ENCODE data around the gene VSIG10.

The VSIG10 gene

DNA sequence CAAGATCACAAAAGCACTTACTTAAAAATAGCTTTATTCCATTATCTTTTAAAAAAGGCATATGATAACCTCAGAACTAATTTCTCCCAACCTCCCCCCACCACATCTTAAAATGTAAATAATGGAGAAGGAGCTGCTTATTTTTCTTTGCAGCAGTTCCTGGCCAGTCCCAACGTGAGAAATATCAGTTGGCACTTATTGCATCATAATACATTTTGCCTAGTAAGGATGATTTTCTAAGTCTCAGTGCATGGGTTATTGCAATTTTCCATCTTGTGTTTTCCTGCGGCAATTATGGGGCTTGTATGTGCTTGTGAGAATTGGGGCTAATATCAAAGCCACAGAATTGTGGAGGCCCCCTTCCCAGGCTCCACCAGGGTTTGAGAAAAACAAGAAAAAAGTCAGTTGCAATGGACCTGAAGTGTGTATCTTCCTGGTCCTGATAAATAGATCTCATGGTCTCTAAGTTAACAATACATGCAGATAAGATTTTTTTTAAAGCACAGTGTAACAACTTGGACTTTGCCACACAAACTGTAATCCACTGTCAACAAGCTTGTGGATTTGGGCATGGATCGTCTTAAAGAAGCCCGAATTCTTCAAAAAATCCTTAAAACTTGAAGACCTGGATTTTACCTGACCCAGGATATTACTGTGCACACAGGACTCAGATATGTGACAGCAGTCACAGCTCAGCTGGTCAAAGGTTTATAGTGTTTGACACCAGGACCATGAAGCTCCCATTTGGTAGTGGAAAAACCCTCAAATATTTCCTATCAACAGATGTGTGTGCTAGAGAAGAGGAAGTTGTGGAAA lies 40.0 kb downstream of the VSIG10 start:
- no peak for DNase-seq
- intact Hi-C loops (cut with DNase I) = loop anchor here (5.0 kb wide), 1 partner anchor 314 kb away; the partner anchor contains the start of gene SUDS3

DNA sequence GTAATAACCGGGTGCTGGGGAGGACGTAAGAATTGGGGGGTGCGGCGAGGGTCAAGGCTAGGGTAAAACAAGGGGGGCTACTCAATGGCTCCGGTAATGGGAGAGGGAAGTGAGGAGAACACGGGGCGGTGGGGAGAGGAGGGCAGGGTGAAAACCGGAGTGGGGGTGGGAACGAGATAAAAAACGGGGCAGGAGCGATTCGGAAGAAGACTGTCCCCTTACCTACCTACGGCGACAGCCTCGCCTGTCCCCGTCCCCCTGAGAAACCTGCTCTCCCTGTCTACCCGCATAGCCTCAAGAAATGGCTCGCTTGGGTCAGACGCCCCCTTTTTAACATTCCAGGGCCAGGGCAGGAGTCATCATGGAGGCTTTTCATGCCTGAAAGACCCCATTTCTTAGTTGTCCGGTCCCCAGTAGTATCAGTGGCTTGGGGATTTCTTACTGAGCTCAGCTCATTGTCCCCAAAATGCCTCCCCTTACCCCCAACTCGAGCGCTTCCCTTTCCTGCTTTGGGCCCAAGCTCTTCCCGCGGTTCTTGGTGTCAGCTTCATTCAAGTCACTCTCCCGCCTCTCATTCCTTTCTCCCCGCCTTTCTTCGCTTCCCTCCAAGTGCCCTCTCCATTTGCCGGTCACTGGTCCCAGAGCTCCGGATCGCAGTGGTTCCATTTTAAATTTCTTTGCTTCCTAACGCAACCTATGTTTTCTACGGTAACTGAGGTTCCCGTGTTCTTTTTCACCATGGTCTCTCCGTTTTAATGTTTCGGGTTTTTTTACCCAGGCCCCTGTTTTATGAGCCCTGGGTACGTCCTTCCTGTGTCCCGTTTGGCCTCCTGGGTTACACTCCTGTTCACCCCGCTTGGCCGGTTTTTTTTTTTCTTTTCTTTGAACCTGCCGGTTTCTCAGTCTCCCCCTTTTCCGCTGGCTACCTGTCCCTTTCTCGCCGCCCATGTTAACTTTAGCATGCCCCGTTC lies 41.7 kb downstream of the VSIG10 start:
- peak in 37 of 42 donors; percentile 7 to 66 (median 35) for DNase-seq
- intact Hi-C loops (cut with DNase I) = loop anchor here (5.0 kb wide), 1 partner anchor 315 kb away; the partner anchor contains the start of gene SUDS3

DNA sequence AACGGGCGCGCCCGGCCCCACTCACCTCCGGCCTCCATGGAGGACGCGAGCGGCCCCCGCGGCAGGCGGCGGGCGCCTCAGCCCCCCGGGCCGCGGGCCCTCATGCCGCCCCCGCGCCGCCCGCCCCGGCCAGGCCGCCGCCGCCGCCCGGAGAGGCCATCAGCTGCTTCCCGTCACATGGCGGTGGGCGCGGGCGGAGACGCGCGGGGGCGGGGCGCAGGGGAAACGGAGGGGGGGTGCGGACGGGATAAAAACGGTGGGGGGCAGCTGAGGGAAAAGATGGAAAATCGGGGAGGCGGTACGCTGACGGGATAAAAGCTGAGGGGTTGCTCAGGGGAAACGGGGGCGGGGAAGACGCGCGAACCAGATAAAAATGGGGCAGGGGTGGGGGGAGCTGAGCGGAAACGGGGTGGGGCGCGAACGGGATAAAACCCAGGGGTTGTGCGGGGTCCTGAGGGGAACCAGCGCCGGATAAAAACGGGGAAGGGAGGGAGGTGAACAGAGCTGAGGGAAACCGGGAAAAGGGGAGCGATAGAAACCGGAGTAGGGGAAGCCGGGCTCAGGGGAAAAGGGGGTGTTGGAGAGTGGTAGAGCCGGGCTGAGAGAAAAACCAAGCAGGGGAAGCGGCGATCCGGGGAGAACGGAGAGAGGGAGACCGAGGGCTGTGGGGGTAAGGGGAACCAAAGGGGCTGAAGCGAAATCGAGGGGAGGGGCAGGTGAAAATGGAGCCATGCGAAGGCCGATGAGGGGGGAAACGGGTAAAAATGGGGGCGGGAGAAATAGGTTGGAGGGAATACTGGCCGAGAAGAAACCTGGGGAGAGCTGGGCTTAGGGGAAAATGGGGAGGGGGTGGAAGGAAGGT lies 42.6 kb downstream of the VSIG10 start, which contains the start of gene WSB2:
Gene WSB2, minus strand, starts transcription at position 169 of the 862 bp plus-strand sequence. Its CDS starts 131 bp downstream, at position 38.
- intact Hi-C loops (cut with DNase I) = loop anchor here (5.0 kb wide), 1 partner anchor 316 kb away; the partner anchor contains the start of gene SUDS3
- DNase-seq = peak; percentile 53 to 94 (median 87)

DNA sequence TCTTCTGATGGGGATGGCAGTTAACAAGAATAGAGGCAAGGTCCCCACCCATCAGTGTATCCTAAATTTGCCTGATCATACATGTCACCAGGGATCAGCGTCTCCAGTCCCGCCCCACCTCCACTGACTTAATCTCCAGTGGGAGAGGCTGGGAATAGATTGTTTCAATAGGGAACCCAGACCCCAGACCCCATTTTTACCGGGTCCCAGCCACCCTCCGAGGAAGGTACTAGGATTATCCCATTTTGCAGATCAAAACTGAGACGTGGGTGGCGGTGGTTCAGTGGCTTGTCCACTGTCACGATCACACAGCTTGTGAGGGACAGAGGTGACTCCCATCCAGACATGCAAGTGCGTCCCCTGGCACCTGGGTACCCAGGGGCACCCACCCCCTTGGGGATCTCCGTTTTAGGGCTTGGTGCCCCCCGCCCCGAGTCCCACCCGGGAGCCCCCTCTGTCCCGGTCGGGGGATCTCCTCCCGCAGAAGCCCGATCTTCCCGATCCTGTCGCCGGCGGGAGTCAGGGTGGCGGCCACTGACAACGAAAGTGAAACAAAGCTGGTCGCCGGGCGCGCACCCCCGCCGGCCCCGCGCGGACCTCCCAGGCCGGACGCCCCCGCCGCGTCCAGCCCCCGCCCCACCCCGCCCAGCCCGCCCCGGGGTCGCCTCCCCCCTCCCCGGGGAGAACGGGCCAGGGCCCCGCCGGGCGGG lies 43.4 kb downstream of the VSIG10 start:
- DNase-seq = peak; percentile 16 to 80 (median 48)
- intact Hi-C loops (cut with DNase I) = loop anchor here (5.0 kb wide), 1 partner anchor 317 kb away; the partner anchor contains the start of gene SUDS3

DNA sequence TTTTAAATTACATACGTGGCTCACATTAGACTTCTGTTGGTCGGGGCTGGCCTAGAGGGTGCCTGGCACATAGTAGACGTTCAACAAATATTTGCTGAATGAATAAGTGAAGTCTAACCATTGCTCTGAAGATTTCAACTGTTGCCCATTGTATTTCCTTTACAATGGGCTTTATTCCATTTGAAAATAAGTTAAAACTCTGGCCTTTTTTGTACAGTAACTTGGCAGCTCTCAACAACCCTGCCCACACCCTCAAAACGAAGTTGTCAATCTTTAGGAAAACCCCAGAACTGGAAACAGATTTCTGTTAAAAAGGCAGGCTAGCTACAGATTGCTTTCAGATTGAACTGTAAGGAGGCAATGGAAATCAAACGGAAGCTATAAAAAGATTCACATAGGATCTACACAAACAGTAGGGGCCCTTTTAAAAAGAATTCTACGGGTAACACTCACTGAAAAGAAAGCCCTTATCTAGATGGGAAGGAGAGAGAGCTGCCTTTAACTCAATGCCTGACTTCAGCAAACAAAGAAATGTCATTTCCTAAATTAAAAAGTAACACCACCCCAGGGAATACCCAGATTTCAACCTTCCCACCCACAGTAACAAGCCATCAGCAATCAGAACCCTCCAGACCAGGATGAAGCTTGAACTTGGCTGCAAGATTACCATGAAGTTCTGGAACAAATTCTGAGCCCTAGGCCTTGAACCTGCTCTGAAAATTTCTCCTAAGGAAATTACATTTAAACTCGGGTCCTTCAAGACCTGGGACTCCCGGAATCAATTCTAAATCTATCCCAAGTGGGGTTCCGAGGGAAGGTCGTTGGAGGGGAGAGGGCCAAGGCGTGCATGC lies 44.2 kb downstream of the VSIG10 start:
- DNase-seq = peak in 1 of 42 donors; percentile 3
- intact Hi-C loops (cut with DNase I) = loop anchor here (5.0 kb wide), 1 partner anchor 318 kb away; the partner anchor contains the start of gene SUDS3

DNA sequence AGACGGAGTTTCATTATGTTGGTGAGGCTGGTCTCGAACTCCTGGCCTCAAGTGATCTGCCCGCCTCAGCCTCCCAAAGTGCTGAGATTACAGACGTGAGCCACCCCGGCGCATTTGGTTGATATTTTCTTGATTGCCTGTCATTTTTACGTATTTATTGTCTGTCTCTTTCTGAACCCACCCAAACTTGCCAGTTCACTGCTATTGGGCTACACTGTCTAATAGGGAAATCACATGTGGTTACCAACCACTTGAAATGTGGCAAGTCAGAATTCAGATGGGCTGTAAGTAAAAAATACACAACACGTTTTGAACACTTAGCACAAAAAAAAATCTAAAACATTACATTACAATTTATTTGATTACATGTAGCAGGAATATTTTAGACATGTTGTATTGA lies 44.9 kb downstream of the VSIG10 start:
- intact Hi-C loops (cut with DNase I) = no loop called here
- DNase-seq = no peak

DNA sequence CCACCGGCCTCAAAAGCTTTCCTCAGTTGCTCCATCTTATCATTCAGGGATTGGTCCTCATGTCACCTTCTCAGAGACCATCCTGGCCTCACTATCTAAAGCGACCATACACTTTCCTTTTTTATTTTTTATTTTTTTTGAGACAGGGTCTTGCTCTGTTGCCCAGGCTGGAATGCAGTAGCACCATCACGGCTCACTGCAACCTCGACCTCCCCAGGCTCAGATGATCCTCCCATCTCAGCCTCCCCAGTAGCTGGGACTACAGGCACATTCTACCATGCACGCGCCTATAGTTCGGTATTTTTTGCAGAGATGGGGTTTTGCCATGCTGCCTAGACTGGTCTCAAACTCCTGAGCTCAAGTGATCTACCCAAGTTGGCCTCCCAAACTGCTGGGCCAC lies 45.6 kb downstream of the VSIG10 start:
- DNase-seq = no peak
- intact Hi-C loops (cut with DNase I) = no loop called here

DNA sequence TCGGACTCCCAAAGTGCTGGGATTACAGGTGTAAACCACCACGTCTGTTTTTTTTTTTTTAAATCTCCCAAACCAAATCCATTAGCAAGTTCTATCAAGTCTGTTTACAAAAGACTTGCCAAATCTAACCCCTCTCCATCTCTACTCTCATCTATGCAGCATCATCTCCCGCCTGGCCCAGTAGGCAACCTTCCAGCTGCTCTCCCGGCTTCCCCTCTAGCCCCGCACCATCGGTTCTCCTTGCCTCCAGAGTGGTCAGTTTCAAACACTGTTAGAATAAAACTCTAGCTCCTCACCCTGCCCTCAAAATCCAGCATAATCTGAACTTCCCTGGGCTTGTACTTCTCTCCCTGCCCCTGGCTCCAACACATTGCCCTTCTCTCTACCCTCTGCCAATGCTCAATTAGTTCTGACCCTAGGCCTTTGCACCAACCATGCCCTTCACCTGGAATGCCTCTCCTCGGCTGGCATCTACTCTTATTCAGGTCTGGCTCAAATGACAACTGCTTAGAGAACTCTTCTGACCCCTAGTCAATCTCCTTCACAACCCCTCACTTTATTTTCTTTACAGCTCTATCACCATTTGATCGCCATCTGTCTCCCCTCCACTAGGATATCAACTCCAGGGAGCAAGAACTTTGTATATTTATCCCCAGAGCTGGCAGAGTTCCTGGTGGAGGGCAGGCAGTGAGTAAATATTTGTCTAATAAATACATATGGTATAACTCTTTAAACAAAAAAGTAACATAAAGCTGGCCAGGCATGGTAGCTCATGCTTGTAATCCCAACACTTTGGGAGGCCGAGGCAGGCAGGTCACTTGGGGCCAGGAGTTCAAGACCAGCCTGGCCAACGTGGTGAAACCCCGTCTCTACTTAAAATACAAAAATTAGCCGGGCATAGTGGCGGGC lies 47.7 kb downstream of the VSIG10 start:
- no peak for DNase-seq
- intact Hi-C loops (cut with DNase I) = no loop called here

DNA sequence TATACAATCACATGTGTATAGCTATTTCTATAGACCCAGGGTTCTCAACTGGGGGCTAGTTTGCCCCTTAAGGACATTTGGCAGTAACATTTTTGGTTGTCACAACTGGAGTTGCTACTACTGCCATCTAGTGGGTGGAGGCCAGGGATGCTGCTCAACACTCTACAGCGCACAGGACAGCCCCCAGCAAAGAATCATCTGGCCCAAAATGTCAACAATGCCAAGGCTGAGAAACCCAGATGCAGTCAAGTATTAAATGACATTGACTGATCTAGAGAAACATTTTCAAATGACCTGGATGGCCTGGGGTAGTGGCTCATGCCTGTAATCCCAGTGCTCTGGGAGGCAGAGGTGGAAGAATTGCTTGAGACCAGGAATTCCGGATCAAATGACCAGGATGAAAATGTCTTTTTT lies 48.7 kb downstream of the VSIG10 start:
- intact Hi-C loops (cut with DNase I) = no loop called here
- DNase-seq = peak in 14 of 42 donors; percentile 12 to 72 (median 44)

DNA sequence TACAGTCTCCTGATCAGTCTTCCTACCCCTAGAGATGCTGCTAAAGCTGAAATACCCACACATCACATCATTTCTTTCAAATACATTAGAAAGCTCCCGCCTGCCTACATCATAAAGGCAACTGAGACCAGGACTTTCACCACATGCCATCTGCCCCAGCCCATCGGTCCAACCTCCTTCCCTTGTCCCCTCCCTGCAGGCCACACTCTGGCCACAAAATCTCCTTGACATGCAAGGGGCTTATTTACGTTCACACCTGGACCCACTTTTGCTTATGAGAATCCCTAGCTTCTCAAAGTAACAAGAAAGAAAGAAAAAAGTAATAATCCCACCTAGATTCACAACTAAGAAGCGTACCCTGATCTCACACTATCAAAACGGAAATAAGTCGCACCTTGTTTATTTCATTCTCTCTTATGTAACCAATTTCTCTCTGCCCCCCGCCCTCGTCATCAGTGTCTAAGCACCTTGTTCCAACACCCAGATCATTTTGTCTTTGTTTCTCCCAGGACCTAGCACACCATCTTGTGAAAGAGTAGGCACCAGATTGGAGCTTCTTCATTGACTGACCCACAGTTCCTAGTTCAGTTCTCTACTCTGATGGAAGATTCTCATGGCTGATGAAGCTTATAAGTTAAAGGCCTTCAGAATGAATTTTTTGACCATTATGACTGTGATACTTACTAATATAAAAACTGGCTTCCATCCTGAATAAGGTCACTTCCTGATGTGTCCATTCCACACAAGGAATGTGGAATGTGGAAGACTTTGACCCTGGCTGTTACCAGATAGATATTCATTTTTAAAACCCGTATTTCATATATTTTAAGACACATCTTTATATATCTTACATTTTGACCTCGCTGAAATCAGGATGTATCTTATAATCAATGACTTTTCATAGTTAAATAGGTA lies 50.5 kb downstream of the VSIG10 start:
- intact Hi-C loops (cut with DNase I) = no loop called here
- DNase-seq = no peak

DNA sequence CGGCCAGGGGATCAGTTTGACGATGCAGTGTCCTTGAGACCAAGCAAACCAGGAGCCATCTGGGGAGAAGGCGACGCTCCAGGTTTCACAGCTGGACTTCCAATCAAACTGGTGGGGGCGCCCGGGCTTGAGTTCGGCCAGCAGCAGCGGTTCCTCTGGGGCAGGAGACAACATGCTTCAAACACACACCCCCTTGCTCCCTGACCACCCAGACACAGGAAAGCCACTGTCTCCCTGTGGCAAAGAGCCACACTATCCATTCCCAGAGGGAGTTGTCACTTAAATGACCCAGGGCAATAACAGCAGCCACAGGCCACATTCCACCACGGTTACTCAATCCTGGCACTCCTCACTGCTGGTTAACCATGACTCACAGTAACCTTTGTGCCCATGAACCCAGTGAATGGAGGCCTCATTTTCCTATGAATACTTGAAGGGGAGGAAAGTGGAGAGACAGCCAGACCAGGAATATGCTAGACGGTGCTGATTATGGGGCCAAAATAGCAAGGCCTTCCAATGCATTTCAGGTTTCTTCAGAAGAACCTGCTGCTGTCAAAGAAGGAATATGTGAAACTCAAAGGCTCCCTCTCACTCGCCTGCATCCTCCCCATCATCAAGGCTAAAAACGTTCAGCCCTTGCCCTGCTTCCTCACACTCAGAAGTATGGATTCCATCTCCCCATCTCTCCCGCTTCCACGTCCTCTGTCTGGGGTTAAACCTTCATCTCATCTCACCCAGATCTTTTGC lies 51.3 kb downstream of the VSIG10 start:
- peak in 40 of 42 donors; percentile 10 to 85 (median 38) for DNase-seq
- intact Hi-C loops (cut with DNase I) = no loop called here

DNA sequence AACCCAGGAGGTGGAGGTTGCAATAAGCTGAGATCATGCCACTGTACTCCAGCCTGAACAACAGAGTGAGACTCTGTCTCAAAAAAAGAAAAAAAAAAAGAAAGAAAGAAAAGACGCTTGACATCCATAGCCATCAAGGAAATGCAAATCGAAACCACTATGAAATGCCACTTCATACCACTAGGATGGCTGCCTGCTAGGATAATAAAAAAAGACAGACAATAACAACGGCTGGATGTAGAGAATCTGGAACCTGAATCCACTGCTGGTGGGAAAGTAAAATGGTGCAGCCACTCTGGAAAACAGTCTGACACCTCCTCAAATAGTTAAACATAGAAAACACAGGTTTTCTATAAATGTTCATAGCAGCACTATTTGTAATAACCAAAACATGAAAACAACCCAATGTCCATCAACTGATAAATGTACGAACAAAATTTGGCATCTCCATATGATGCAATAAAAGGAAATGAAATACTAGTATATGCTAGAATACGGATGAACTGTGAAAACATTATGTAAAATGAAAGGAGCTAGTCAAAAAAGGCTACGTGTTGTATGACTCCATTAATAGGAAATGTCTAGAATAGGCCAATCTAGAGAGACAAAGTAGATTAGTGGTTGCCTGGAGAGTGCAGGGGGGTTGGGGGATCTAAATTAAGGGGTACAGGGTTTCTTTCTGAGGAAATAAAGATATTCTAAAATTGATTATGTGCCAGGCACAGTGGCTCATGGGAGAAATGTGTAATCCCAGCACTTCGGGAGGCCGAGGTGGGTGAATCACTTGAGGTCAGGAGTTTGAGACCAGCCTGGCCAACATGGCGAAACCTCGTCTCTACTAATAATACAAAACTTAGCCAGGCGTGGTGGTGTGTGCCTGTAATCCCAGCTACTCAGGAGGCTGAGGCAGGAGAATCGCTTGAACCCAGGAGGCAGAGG lies 52.6 kb downstream of the VSIG10 start:
- intact Hi-C loops (cut with DNase I) = no loop called here
- no peak for DNase-seq

DNA sequence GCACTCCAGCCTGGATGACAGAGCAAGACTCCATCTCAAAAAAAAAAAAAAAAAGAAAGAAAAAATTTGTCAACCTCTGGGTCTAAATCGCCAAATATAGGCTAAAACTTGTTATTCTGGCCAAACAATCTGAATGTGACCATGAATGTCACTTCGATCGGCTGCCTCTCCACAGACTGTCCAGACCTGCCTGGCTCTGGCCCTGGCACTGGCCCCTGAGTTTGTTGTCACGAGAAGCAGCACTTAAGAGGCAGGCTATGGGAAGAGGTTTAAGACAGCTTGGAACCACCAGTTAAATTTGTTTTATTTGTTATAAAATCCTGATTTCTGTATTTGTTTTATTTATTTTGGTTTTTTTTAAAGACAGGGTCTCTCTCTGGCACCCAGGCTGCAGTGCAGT lies 57.4 kb downstream of the VSIG10 start:
- intact Hi-C loops (cut with DNase I) = no loop called here

More for the DNA sequence above, 57.4 kb downstream of the VSIG10 start:
- no peak for DNase-seq

Measured in head of caudate nucleus (tissue), 42 donors.